A673 (cell line): ENCODE measurements around the gene DAB1.

Experiments used
- CTCF ChIP-seq: fragments of 300-800, 200-600 bp; sonication (generic); conservative IDR thresholded peaks from 2 replicates; pipeline ENCODE4 v1.5.1; 2017; ENCODE audit warnings: low read depth, mild to moderate bottlenecking, antibody characterized with exemption, low read length, moderate library complexity, mixed read lengths
- EZH2 ChIP-seq: fragments of 200-600 bp; sonication (generic); IDR thresholded peaks from 2 replicates; pipeline ENCODE4 v1.6.1; 2017; ENCODE audit warnings: borderline replicate concordance, low read depth, mild to moderate bottlenecking, mixed read lengths, antibody characterized with exemption, low read length; ENCODE audit not compliant: poor library complexity, severe bottlenecking

GRCh38 chr1:57210881-57211280 lies 213.0 kb downstream of the DAB1 start:
- no peak for TF ChIP-seq CTCF
- no peak for TF ChIP-seq EZH2
